H1 (cell line): Measurements from ENCODE around the gene ACLY. TPM values are rescaled to one million over a fixed set of nuclear protein-coding genes. Genes with fewer than 3 reads are reported as not detected.

Source experiments
- CTCF ChIA-PET: fragments of 300-600 bp; sonication (Branson Sonifier 250); formaldehyde crosslinking; loops from one replicate; lab custom pipeline; 2021; ENCODE audit not compliant: partially characterized antibody; lab: Charles Lee
- POLR2A ChIA-PET: fragments of 300-600 bp; sonication (Branson Sonifier 250); formaldehyde crosslinking; loops from one replicate; lab custom pipeline; 2021; ENCODE audit warnings: inconsistent platforms; ENCODE audit not compliant: partially characterized antibody; lab: Charles Lee
- DNase-seq, 2 experiments: peaks; one replicate each; pipeline versions ENCODE4 v3.0.0 to v3.0.0-alpha.2; 2010 to 2022; ENCODE audit warnings: low spot score in 2 of 2, low read depth in 1 of 2, mixed read lengths in 1 of 2
- FAIRE-seq: peaks from 2 replicates; lab custom pipeline; 2011; peaks lifted over from hg19 to GRCh38; lab: Jason Lieb, UNC
- H2AFZ ChIP-seq: 2 replicates; pipeline ENCODE4 v1.8.1; 2012; ENCODE audit warnings: low read length, inconsistent platforms
- H2AK5ac ChIP-seq: 2 replicates; pipeline ENCODE4 v1.6.1; 2013; ENCODE audit warnings: low read depth, low read length
- H2BK120ac ChIP-seq: replicated peaks from 2 replicates; pipeline ENCODE3; 2013; ENCODE audit warnings: low read depth, low read length, inconsistent platforms
- H2BK12ac ChIP-seq: 2 replicates; pipeline ENCODE4 v1.6.1; 2013; ENCODE audit warnings: low read depth, low read length
- H2BK15ac ChIP-seq: 2 replicates; pipeline ENCODE4 v1.6.1; 2013; ENCODE audit warnings: low read length
- H2BK20ac ChIP-seq: 2 replicates; pipeline ENCODE4 v1.6.1; 2013; ENCODE audit warnings: low read length
- H2BK5ac ChIP-seq: 2 replicates; pipeline ENCODE4 v1.6.1; 2013; ENCODE audit warnings: low read depth, low read length
- H3K14ac ChIP-seq: 2 replicates; pipeline ENCODE4 v1.6.1; 2013; ENCODE audit warnings: inconsistent platforms; ENCODE audit not compliant: insufficient read length
- H3K18ac ChIP-seq: 2 replicates; pipeline ENCODE4 v1.6.1; 2013; ENCODE audit warnings: low read length; ENCODE audit errors: extremely low read depth
- H3K23ac ChIP-seq: 2 replicates; pipeline ENCODE4 v1.6.1; 2013; ENCODE audit warnings: inconsistent platforms; ENCODE audit not compliant: insufficient read length
- H3K23me2 ChIP-seq: 2 replicates; pipeline ENCODE4 v1.6.1; 2013; ENCODE audit warnings: low read depth, low read length
- H3K27ac ChIP-seq: 2 replicates; pipeline ENCODE4 v1.6.1; 2011; ENCODE audit warnings: low read depth, low read length, inconsistent platforms
- H3K27me3 ChIP-seq, 4 experiments: replicated peaks in 1 of 4; 1 replicate in 1 of 4; 2 replicates in 3 of 4; pipeline versions ENCODE4 v1.6.1 to v1.8.1; 2011 to 2013; ENCODE audit warnings: low read length in 3 of 4, mild to moderate bottlenecking in 3 of 4, inconsistent platforms in 2 of 4, mixed read lengths in 2 of 4, moderate library complexity in 1 of 4; ENCODE audit not compliant: control insufficient read depth in 3 of 4, insufficient read depth in 3 of 4; ENCODE audit errors: extremely low read depth in 1 of 4
- H3K36me3 ChIP-seq, 4 experiments: 2 replicates each; pipeline versions ENCODE4 v1.6.1 to v1.8.1; 2011 to 2013; ENCODE audit warnings: mild to moderate bottlenecking in 4 of 4, low read length in 3 of 4, moderate library complexity in 2 of 4, control low read depth in 1 of 4, inconsistent platforms in 1 of 4; ENCODE audit not compliant: insufficient read depth in 4 of 4, control insufficient read depth in 2 of 4
- H3K4ac ChIP-seq: replicated peaks from 2 replicates; pipeline ENCODE3; 2013; ENCODE audit warnings: low read length, low read depth, mixed read lengths, inconsistent platforms; ENCODE audit not compliant: insufficient read length
- H3K4me1 ChIP-seq, 4 experiments: replicated peaks in 1 of 4; 1 replicate in 1 of 4; 2 replicates in 3 of 4; pipeline versions ENCODE4 v1.6.1 to v1.8.1; 2011 to 2013; ENCODE audit warnings: low read length in 3 of 4, inconsistent platforms in 2 of 4, mixed read lengths in 1 of 4; ENCODE audit not compliant: insufficient read depth in 4 of 4, control insufficient read depth in 3 of 4
- H3K4me2 ChIP-seq, 2 experiments: 2 replicates each; pipeline versions ENCODE4 v1.6.1 to v1.8.1; 2011 to 2013; ENCODE audit warnings: low read depth in 2 of 2, low read length in 2 of 2, control low read depth in 1 of 2, inconsistent platforms in 1 of 2, mild to moderate bottlenecking in 1 of 2; ENCODE audit not compliant: insufficient read depth in 1 of 2
- H3K4me3 ChIP-seq, 4 experiments: fragments of 200-600, 300-600 bp in 1 of 4; sonication (generic), shearing (Covaris generic), sonication (Bioruptor Twin) in 1 of 4; 2 replicates each; pipeline versions ENCODE4 v1.5.1 to v1.8.1; 2011 to 2016; ENCODE audit warnings: low read length in 4 of 4, low read depth in 3 of 4, control low read depth in 2 of 4, inconsistent platforms in 2 of 4, mild to moderate bottlenecking in 2 of 4, mixed read lengths in 1 of 4, moderate library complexity in 1 of 4; ENCODE audit not compliant: insufficient read depth in 2 of 4; ENCODE audit errors: extremely low read depth in 1 of 4
- H3K56ac ChIP-seq: replicated peaks from 2 replicates; pipeline ENCODE3; 2013; ENCODE audit warnings: low read depth, mild to moderate bottlenecking, mixed read lengths, low read length, inconsistent platforms; ENCODE audit not compliant: insufficient read length
- H3K79me1 ChIP-seq: 2 replicates; pipeline ENCODE4 v1.6.1; 2013; ENCODE audit warnings: low read depth, low read length, control low read depth
- H3K79me2 ChIP-seq, 2 experiments: 2 replicates each; pipeline versions ENCODE4 v1.6.1 to v1.8.1; 2012 to 2013; ENCODE audit warnings: low read length in 2 of 2, mild to moderate bottlenecking in 2 of 2, inconsistent platforms in 1 of 2; ENCODE audit not compliant: insufficient read depth in 2 of 2, control insufficient read depth in 1 of 2
- H3K9ac ChIP-seq, 4 experiments: replicated peaks in 1 of 4; 1 replicate in 1 of 4; 2 replicates in 3 of 4; pipeline versions ENCODE4 v1.6.1 to v1.8.1; 2011 to 2013; ENCODE audit warnings: low read depth in 3 of 4, low read length in 3 of 4, control low read depth in 2 of 4, mild to moderate bottlenecking in 2 of 4, moderate library complexity in 2 of 4, inconsistent platforms in 1 of 4; ENCODE audit errors: extremely low read depth in 1 of 4
- H3K9me3 ChIP-seq, 2 experiments: 2 replicates each; pipeline versions ENCODE4 v1.6.1 to v1.8.1; 2012 to 2013; ENCODE audit warnings: mild to moderate bottlenecking in 2 of 2, moderate library complexity in 2 of 2, control low read depth in 1 of 2, inconsistent platforms in 1 of 2, low read depth in 1 of 2, low read length in 1 of 2, mixed read lengths in 1 of 2; ENCODE audit not compliant: insufficient read depth in 2 of 2
- H4K20me1 ChIP-seq, 2 experiments: replicated peaks in 1 of 2; 2 replicates each; pipeline versions ENCODE3 to v1.8.1; 2011 to 2013; ENCODE audit warnings: inconsistent platforms in 2 of 2, low read length in 2 of 2, mild to moderate bottlenecking in 1 of 2; ENCODE audit not compliant: insufficient read depth in 2 of 2, control insufficient read depth in 1 of 2
- H4K5ac ChIP-seq: 2 replicates; pipeline ENCODE4 v1.6.1; 2013; ENCODE audit warnings: low read length, low read depth, mixed read lengths, inconsistent platforms; ENCODE audit not compliant: insufficient read length
- H4K8ac ChIP-seq: 2 replicates; pipeline ENCODE4 v1.8.0; 2013; ENCODE audit warnings: mild to moderate bottlenecking, moderate library complexity, low read length, inconsistent platforms; ENCODE audit not compliant: insufficient read depth; ENCODE audit errors: extremely low read depth
- H4K91ac ChIP-seq: replicated peaks from 2 replicates; pipeline ENCODE3; 2013; ENCODE audit warnings: low read length, mixed read lengths, inconsistent platforms; ENCODE audit not compliant: insufficient read length
- CHD2 ChIP-seq: IDR thresholded peaks from 2 replicates; pipeline ENCODE4 v1.6.1; 2012; ENCODE audit warnings: low read length, improper control_type of control experiment
- EP300 ChIP-seq, 2 experiments: IDR thresholded peaks; 1 replicate in 1 of 2; 2 replicates in 1 of 2; pipeline ENCODE4 v1.6.1; 2011 to 2012; ENCODE audit warnings: low read depth in 2 of 2, low read length in 2 of 2, mild to moderate bottlenecking in 2 of 2, borderline replicate concordance in 1 of 2, inconsistent platforms in 1 of 2, moderate library complexity in 1 of 2
- GABPA ChIP-seq: IDR thresholded peaks from 2 replicates; pipeline ENCODE4 v1.6.1; 2011; ENCODE audit warnings: mild to moderate bottlenecking, low read length, moderate library complexity, borderline replicate concordance; ENCODE audit not compliant: insufficient read depth
- NRF1 ChIP-seq: IDR thresholded peaks from 2 replicates; pipeline ENCODE4 v1.6.1; 2011; ENCODE audit warnings: mild to moderate bottlenecking, low read depth, low read length, improper control_type of control experiment
- RAD21 ChIP-seq, 2 experiments: IDR thresholded peaks in 1 of 2; conservative IDR thresholded peaks in 1 of 2; 2 replicates each; pipeline ENCODE4 v1.6.1; 2011; ENCODE audit warnings: low read depth in 2 of 2, low read length in 2 of 2, improper control_type of control experiment in 1 of 2, inconsistent platforms in 1 of 2, mild to moderate bottlenecking in 1 of 2, moderate library complexity in 1 of 2
- TAF1 ChIP-seq: IDR thresholded peaks from 2 replicates; pipeline ENCODE4 v1.6.1; 2011; ENCODE audit warnings: mild to moderate bottlenecking, low read depth, low read length
- USF2 ChIP-seq: IDR thresholded peaks from 2 replicates; pipeline ENCODE4 v1.6.1; 2011; ENCODE audit warnings: low read length, improper control_type of control experiment
- WGBS, 2 experiments: shearing (Covaris generic) in 1 of 2; methylation state at CpG; one replicate each; pipeline versions ENCODE4 v1.1.6 to v1.1.7; 2013 to 2015; ENCODE audit warnings: low lambda C conversion rate in 2 of 2, mixed read lengths in 2 of 2, inconsistent platforms in 1 of 2, low coverage in 1 of 2, missing lambda C conversion rate in 1 of 2; ENCODE audit not compliant: insufficient replicate concordance in 2 of 2, insufficient coverage in 1 of 2, insufficient read length in 1 of 2; ENCODE audit errors: extremely low coverage in 1 of 2, missing lambda C conversion rate in 1 of 2; 5-methylcytosine and 5-hydroxymethylcytosine counted together
- polyA plus RNA-seq, 7 experiments: library from polyadenylated mRNA; depleted of rRNA in 3 of 7; stranded (reverse) in 5 of 7; unstranded in 2 of 7; fragments of >200 nt in 5 of 7; fragments of 200-250 nt in 2 of 7; gene quantifications; 1 replicate in 5 of 7; 2 replicates in 1 of 7; 4 replicates in 1 of 7; pipeline versions ENCODE4 v1.2.1 to v1.2.3, GENCODE V29; 2011 to 2013; ENCODE audit warnings: missing spikeins in 2 of 7, mixed read lengths in 2 of 7
- total RNA-seq: library from RNA; stranded (reverse); fragmentation: NEBNext Ultra II Directional; extraction: Animal tissue kit (Norgen Biotek cat#: 25700); gene quantifications from 2 replicates; pipeline ENCODE4 v1.2.1, GENCODE V29; 2021

ACLY gene
- total and polyA plus RNA-seq, 2 of the 8 experiments (the other 6 are each of a cell fraction or from before 2014, with no cell fraction given), result 167 to 393 TPM

- Histone ChIP-seq H2AFZ (no peak overlapping the region), H2BK5ac (peak overlapping the region; percentile 40; the same call in 1 of the 2 replicates), H3K23me2 (peaks cover 13% of the 10 kb centered on the region), H3K4me1 (peaks cover 11 to 28% (median 20%) of the 10 kb centered on the region in 4 experiments), H2BK20ac (no peak overlapping the region), H3K18ac (no peak overlapping the region), H4K91ac (no peak overlapping the region), H4K20me1 (peaks cover 29 to 59% of the 10 kb centered on the region in 2 experiments), H3K36me3 (peaks cover 26 to 37% (median 31%) of the 10 kb centered on the region in 4 experiments), H3K9me3 (no peaks in the 10 kb centered on the region), H3K4me2 (peak overlapping the region; percentile 41 to 97), H3K27me3 (no peaks in the 10 kb centered on the region), H2AK5ac (no peak overlapping the region), H3K23ac (no peak overlapping the region), H2BK12ac (no peak overlapping the region), H4K5ac (no peak overlapping the region), H3K27ac (peak overlapping the region; percentile 46; the same call in 1 of the 2 replicates), H3K14ac (no peak overlapping the region), H3K56ac (no peak overlapping the region), H3K9ac (peak overlapping the region in 1 of 4 experiments; percentile 6; a peak in 1 of 7 replicates), H4K8ac (no peak overlapping the region), H3K79me2 (peaks cover 24 to 76% of the 10 kb centered on the region in 2 experiments), H3K4ac (no peak overlapping the region), H3K79me1 (peaks cover 26% of the 10 kb centered on the region), H2BK15ac (no peak overlapping the region), H3K4me3 (peak overlapping the region in 1 of 4 experiments; percentile 45; a peak in 2 of 8 replicates), H2BK120ac (no peak overlapping the region)
- DNase-seq (no peak), FAIRE-seq (no peak)
- TF ChIP-seq TAF1 (no peak), CHD2 (no peak), USF2 (no peak), GABPA (no peak), NRF1 (no peak), RAD21 (IDR thresholded peaks at IDR 0.05 in 1 of 2, conservative IDR thresholded peaks at IDR 0.05 in 1 of 2; ENCODE audit: low read depth in 2 of 2, low read length in 2 of 2) (no peak), EP300 (IDR thresholded peaks at IDR 0.05; ENCODE audit: borderline replicate concordance in 1 of 2, low read depth in 2 of 2, low read length in 2 of 2) (no peak)
- ChIA-PET CTCF (interaction anchor here (0.7 to 16.0 kb wide), 9 partner anchors 14 to 97 kb away, joined by 3 to 205 read pairs (median 5); partner anchors contain the start of genes CNP and ODAD4), POLR2A (interaction anchor here (0.7 to 8.2 kb wide), 10 partner anchors 10 to 227 kb away, joined by 3 to 64 read pairs (median 9); partner anchors contain the start of genes CNP, EIF1, KLHL11 and ODAD4)
- WGBS, 2 experiments, result 79% methylated on average over 5 of the region's 5 CpGs; no CpG with 5 or more reads in 1 of the 2 experiments
These were observed 3.7 kb downstream of the ACLY start for GRCh38 chr17:41915020-41915419.
